HG03108 (cell line): ENCODE data around the gene AP2A1.
"Not testable (repeated sequence)": the region's sequence is repeated elsewhere in the genome, so short reads cannot be mapped to it uniquely, and the experiment has no call there.

ENCODE experiments used
- ATAC-seq: cut with Tn5 transposase; IDR thresholded peaks from one replicate; pipeline ENCODE4 v1.9.1; 2021; ENCODE audit warnings: moderate library complexity; ENCODE audit not compliant: unreplicated experiment

Gene AP2A1

GRCh38 chr19:49811328-49811727 is 44.5 kb downstream of the AP2A1 start:
- ATAC-seq = no peak

- ATAC-seq = no peak
These were observed 45.7 kb downstream of the AP2A1 start for GRCh38 chr19:49812452-49812996.

GRCh38 chr19:49812997-49813861 is 46.4 kb downstream of the AP2A1 start, which contains the start of gene FUZ:
FUZ (minus strand) TSS chr19:49813292; CDS start chr19:49813106, 186 bp downstream.
- ATAC-seq = peak; percentile 39

- no peak for ATAC-seq
These were observed 47.2 kb downstream of the AP2A1 start for GRCh38 chr19:49814010-49814409.

GRCh38 chr19:49816590-49816989 is 49.8 kb downstream of the AP2A1 start:
- no peak for ATAC-seq

- peak; percentile 55 for ATAC-seq
These were observed 51.3 kb downstream of the AP2A1 start, which contains the start of gene MED25 for GRCh38 chr19:49817964-49818648. MED25 (plus strand) TSS chr19:49818289; CDS start chr19:49818342, 53 bp downstream.

GRCh38 chr19:49818649-49819370 is 52.0 kb downstream of the AP2A1 start:
- no peak for ATAC-seq

- ATAC-seq = not testable (repeated sequence)
These were observed 52.8 kb downstream of the AP2A1 start for GRCh38 chr19:49819452-49820115.

- no peak for ATAC-seq
These were observed 53.3 kb downstream of the AP2A1 start for GRCh38 chr19:49820125-49820524.

GRCh38 chr19:49823472-49823871 is 56.7 kb downstream of the AP2A1 start:
- no peak for ATAC-seq

GRCh38 chr19:49824662-49825061 is 57.9 kb downstream of the AP2A1 start:
- ATAC-seq = no peak

GRCh38 chr19:49827034-49827433 is 60.2 kb downstream of the AP2A1 start:
- no peak for ATAC-seq

- no peak for ATAC-seq
These were observed 62.4 kb downstream of the AP2A1 start for GRCh38 chr19:49829200-49829599.

- no peak for ATAC-seq
These were observed 62.9 kb downstream of the AP2A1 start for GRCh38 chr19:49829721-49830120.

- ATAC-seq = no peak
These were observed 64.0 kb downstream of the AP2A1 start for GRCh38 chr19:49830766-49831165.

- ATAC-seq = no peak
These were observed 64.8 kb downstream of the AP2A1 start for GRCh38 chr19:49831592-49831991.

- no peak for ATAC-seq
These were observed 65.8 kb downstream of the AP2A1 start for GRCh38 chr19:49832556-49832955.

- no peak for ATAC-seq
These were observed 66.8 kb downstream of the AP2A1 start for GRCh38 chr19:49833599-49833998.

- no peak for ATAC-seq
These were observed 68.8 kb downstream of the AP2A1 start for GRCh38 chr19:49835562-49835961.

- no peak for ATAC-seq
These were observed 69.6 kb downstream of the AP2A1 start for GRCh38 chr19:49836176-49837008.
